GM12874 (cell line): ENCODE results near the gene PHOX2A.

Experiments
- CTCF ChIP-seq: IDR thresholded peaks from 2 replicates; pipeline ENCODE4 v1.5.1; 2011; ENCODE audit warnings: low read depth, mild to moderate bottlenecking, control low read depth, low read length, moderate library complexity; ENCODE audit not compliant: insufficient read depth

PHOX2A gene

GRCh38 chr11:72236774-72237111 is 7.2 kb downstream of the PHOX2A start:
- no peak for TF ChIP-seq CTCF

GRCh38 chr11:72236083-72236697 is 7.8 kb downstream of the PHOX2A start:
- TF ChIP-seq CTCF = no peak

GRCh38 chr11:72235351-72236057 is 8.5 kb downstream of the PHOX2A start:
- no peak for TF ChIP-seq CTCF

GRCh38 chr11:72234920-72235319 is 9.1 kb downstream of the PHOX2A start:
- no peak for TF ChIP-seq CTCF

- TF ChIP-seq CTCF = no peak
These were observed 9.5 kb downstream of the PHOX2A start for GRCh38 chr11:72234514-72234830.

- no peak for TF ChIP-seq CTCF
These were observed 10.0 kb downstream of the PHOX2A start for GRCh38 chr11:72233773-72234513.

- TF ChIP-seq CTCF = no peak
These were observed 10.8 kb downstream of the PHOX2A start for GRCh38 chr11:72233056-72233772.
